NB4 (cell line): ENCODE data around the gene RANBP10.

Experiments
- DNase-seq: peaks from one replicate; pipeline ENCODE4 v3.0.0; 2010; ENCODE audit warnings: low read depth
- H3K4me3 ChIP-seq: one replicate; pipeline ENCODE4 v1.5.1; 2011; ENCODE audit warnings: mild to moderate bottlenecking, low read depth, low read length, moderate library complexity
- CTCF ChIP-seq: IDR thresholded peaks from one replicate; pipeline ENCODE4 v1.5.1; 2012; ENCODE audit warnings: low read depth, low read length
- MAX ChIP-seq: IDR thresholded peaks from 2 replicates; pipeline ENCODE4 v1.6.1; 2011; ENCODE audit warnings: low read depth, low read length
- MYC ChIP-seq: IDR thresholded peaks from 2 replicates; pipeline ENCODE4 v1.6.1; 2011; ENCODE audit warnings: low read depth, low read length
- POLR2A ChIP-seq: IDR thresholded peaks from 2 replicates; pipeline ENCODE4 v1.6.1; 2011; ENCODE audit warnings: mild to moderate bottlenecking; ENCODE audit not compliant: insufficient read length; ENCODE audit errors: extremely low read depth

The RANBP10 gene

GRCh38 chr16:67806428-67807147 lies at the start of gene RANBP10, which contains the start of gene TSNAXIP1:
Gene RANBP10 (minus strand): TSS chr16:67806560. CDS start chr16:67806536, 24 bp downstream.
Gene TSNAXIP1 (plus strand): TSS chr16:67806889. CDS start chr16:67807150, 261 bp downstream.
- peak; percentile 100 for DNase-seq
- peak within 1 kb of the TSS; percentile 98 for H3K4me3 ChIP-seq
- TF ChIP-seq POLR2A (peak; percentile 82), MAX (no peak; the same call in 1 of the 2 replicates), MYC (peak; percentile 91), CTCF (no peak)

GRCh38 chr16:67855789-67856188 lies 49.4 kb upstream of the RANBP10 start:
- no peak for DNase-seq
- no peak for TF ChIP-seq POLR2A
- no peak for TF ChIP-seq MYC
- no peak for TF ChIP-seq CTCF
- TF ChIP-seq MAX = no peak
- H3K4me3 ChIP-seq = no peak overlapping the region

- DNase-seq = no peak
- H3K4me3 ChIP-seq = no peak overlapping the region
- TF ChIP-seq MYC (no peak), CTCF (no peak), MAX (no peak), POLR2A (no peak)
Measured at GRCh38 chr16:67853670-67854069, 47.3 kb upstream of the RANBP10 start.

GRCh38 chr16:67848118-67848517 lies 41.8 kb upstream of the RANBP10 start:
- H3K4me3 ChIP-seq = peak overlapping the region; percentile 84
- TF ChIP-seq MAX = no peak
- TF ChIP-seq MYC = no peak
- TF ChIP-seq POLR2A = no peak
- DNase-seq = no peak

- peak; percentile 51 for DNase-seq
- peak within 1 kb of the TSS; percentile 84 for H3K4me3 ChIP-seq
- TF ChIP-seq POLR2A (no peak), CTCF (no peak), MYC (no peak), MAX (no peak)
Measured at GRCh38 chr16:67847064-67847861, 40.9 kb upstream of the RANBP10 start, which contains the start of gene CENPT. Gene CENPT (minus strand): TSS chr16:67847693. CDS start chr16:67833859, 13,834 bp downstream.
